ENCODE measurements around the gene LRRC3. TPM values are rescaled to one million over a fixed set of nuclear protein-coding genes. Genes with fewer than 3 reads are reported as not detected.

Gene LRRC3
- total RNA-seq, 4 donors from 2014 or later: 1.4 to 4.4 (median 3.6) TPM

GRCh38 chr21:44510508-44511218, 55.4 kb downstream of the LRRC3 start:
- ATAC-seq (ENCODE audit: low FRiP score) (peak; percentile 43), DNase-seq (ENCODE audit: low spot score) (no peak)
- TF ChIP-seq, protein P1, sequence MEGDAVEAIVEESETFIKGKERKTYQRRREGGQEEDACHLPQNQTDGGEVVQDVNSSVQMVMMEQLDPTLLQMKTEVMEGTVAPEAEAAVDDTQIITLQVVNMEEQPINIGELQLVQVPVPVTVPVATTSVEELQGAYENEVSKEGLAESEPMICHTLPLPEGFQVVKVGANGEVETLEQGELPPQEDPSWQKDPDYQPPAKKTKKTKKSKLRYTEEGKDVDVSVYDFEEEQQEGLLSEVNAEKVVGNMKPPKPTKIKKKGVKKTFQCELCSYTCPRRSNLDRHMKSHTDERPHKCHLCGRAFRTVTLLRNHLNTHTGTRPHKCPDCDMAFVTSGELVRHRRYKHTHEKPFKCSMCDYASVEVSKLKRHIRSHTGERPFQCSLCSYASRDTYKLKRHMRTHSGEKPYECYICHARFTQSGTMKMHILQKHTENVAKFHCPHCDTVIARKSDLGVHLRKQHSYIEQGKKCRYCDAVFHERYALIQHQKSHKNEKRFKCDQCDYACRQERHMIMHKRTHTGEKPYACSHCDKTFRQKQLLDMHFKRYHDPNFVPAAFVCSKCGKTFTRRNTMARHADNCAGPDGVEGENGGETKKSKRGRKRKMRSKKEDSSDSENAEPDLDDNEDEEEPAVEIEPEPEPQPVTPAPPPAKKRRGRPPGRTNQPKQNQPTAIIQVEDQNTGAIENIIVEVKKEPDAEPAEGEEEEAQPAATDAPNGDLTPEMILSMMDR (IDR thresholded peaks at IDR 0.05): peak in 1 of 3 donors; percentile 17

DNA sequence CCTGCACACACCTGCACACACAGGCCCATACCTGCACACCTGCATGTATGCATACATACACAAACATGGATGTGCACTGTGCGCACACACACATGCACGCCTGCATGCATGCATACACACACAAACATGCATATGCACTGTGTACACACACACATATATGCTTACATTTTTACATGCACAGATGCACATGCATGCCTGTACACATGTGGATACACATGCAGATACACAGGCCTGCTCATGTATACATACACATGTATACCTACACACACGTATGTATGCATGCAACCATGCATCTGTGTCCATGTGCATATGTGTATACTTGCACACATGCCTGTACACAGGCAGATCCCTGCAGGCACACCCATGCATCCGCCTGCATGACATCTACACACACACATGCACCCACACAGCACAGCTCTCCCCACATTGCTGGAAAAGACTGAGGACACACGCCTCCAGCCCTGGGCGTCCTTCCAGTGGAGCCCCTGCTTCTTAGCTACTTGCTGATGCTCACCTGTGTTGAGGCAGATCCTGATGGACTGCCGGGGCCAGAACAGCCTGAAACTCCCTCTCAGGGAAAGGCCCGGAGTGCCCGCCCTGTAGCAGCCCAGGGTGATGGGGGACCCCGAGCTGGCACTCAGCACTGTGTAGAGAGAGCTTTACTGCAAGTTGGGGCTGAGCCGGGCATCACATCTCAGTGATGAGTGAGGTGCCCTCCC, 56.1 kb downstream of the LRRC3 start:
- ATAC-seq (ENCODE audit: low FRiP score): no peak
- TF ChIP-seq, protein P1 (IDR thresholded peaks at IDR 0.05): no peak
- no peak for DNase-seq (ENCODE audit: low spot score)

Small RNAs within 50 kb of the gene (small RNA-seq; reads per million reads assigned to genes)
- not detected for gene RF00285

Other genes starting within 250 kb of the LRRC3 start
- 1 to 10 TPM; 1.7 to 9.1 (median 3.7) TPM for gene ICOSLG, start 214.6 kb upstream of the LRRC3 start, total RNA-seq
- gene DNMT3L, start 193.6 kb upstream of the LRRC3 start, total RNA-seq: not detected
- gene AIRE, start 169.6 kb upstream of the LRRC3 start, total RNA-seq: under 1 TPM in 1 of 4 donors, not detected in 3; 0.12 TPM
- gene PFKL, start 155.5 kb upstream of the LRRC3 start, total RNA-seq: 100 to 1,000 TPM in 3 of 4 donors, 10 to 100 TPM in 1; 75.7 to 114 (median 104) TPM
- 10 to 100 TPM; 18.5 to 35.3 (median 23.6) TPM for gene CFAP410, start 116.1 kb upstream of the LRRC3 start, total RNA-seq
- 1 to 10 TPM; 3.9 to 9.3 (median 6.6) TPM for gene TRPM2, start 101.9 kb upstream of the LRRC3 start, total RNA-seq
- not detected for gene KRTAP10-1, start 84.7 kb downstream of the LRRC3 start, total RNA-seq
- gene KRTAP10-2, start 96.0 kb downstream of the LRRC3 start, total RNA-seq: not detected
- gene KRTAP10-3, start 103.3 kb downstream of the LRRC3 start, total RNA-seq: not detected
- not detected for gene KRTAP10-4, start 118.2 kb downstream of the LRRC3 start, total RNA-seq
- gene KRTAP10-5, start 125.1 kb downstream of the LRRC3 start, total RNA-seq: not detected
- gene KRTAP10-6, start 137.0 kb downstream of the LRRC3 start, total RNA-seq: not detected
- not detected for gene KRTAP10-7, start 145.1 kb downstream of the LRRC3 start, total RNA-seq
- gene KRTAP10-8, start 156.6 kb downstream of the LRRC3 start, total RNA-seq: not detected
- not detected for gene KRTAP10-9, start 171.6 kb downstream of the LRRC3 start, total RNA-seq
- gene KRTAP10-10, start 181.8 kb downstream of the LRRC3 start, total RNA-seq: not detected
- not detected for gene KRTAP10-11, start 190.9 kb downstream of the LRRC3 start, total RNA-seq
- gene KRTAP12-4, start 199.1 kb downstream of the LRRC3 start, total RNA-seq: not detected
- not detected for gene KRTAP12-3, start 202.4 kb downstream of the LRRC3 start, total RNA-seq
- not detected for gene KRTAP12-2, start 211.4 kb downstream of the LRRC3 start, total RNA-seq
- not detected for gene KRTAP12-1, start 226.7 kb downstream of the LRRC3 start, total RNA-seq
- not detected for gene KRTAP10-12, start 241.7 kb downstream of the LRRC3 start, total RNA-seq

Data from omental fat pad (tissue), 4 donors.